ENCODE results near the gene PLIN4. TPM values are rescaled to one million over a fixed set of nuclear protein-coding genes. Genes with fewer than 3 reads are reported as not detected.
A peak's percentile ranks its signal among the peaks of the same experiment; 100 is the strongest.

Gene PLIN4
- total and polyA plus RNA-seq, 9 of the 15 experiments (the other 6 are each of a cell fraction or from before 2014, with no cell fraction given): 0.04 to 0.16 (median 0.07) TPM; not detected in 3

DNA sequence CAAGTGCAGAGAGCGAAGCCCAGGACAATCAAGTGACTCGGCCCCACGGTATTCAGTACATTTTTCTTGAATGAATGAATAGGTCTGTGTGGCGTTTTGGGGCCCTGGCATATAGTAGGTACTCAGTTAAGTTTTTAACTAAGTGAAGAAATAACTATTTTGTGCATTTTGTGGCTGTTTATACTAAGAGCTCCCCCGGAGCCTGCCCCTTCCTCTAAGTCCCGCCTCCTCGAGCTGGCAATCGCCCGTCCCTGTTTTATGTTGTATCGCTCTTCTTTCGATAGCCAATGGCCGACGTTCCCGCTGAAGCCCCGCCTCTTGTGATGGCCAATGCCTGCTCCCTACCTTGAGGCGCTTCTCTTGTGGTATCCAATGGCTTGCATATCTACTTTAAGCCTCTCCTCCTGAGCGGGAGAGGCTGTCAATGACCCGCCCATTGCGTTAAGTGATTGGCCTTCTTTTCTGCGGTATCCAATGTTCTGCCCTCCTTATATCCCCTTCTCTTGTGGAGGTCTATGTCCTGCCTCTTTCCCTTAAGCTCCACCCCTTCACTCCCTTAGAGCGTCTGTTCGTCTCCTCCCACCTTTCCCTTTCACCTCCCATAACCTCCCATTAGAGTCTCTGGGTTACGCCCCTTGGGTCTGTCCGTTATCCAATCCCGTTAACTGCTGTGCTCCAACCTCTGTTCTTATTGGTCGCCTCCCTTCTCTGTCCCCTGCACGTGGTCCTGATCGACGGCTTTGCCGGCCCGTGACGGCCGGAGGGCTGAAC lies 46.7 kb downstream of the PLIN4 start (continued):
- TF ChIP-seq CHD4 (IDR thresholded peaks at IDR 0.05; ENCODE audit: insufficient read depth, insufficient replicate concordance, low read depth, low read length, poor library complexity, severe bottlenecking): no peak
- peak; percentile 82 for TF ChIP-seq POLR2AphosphoS5 (IDR thresholded peaks at IDR 0.05; ENCODE audit: control insufficient read depth, insufficient read depth, low read depth, low read length)
- no peak for TF ChIP-seq HLTF (IDR thresholded peaks at IDR 0.05)
- peak in 1 of 3 experiments; percentile 48 for TF ChIP-seq YY1 (IDR thresholded peaks at IDR 0.05; ENCODE audit: borderline replicate concordance in 1 of 3, control insufficient read depth in 1 of 3, extremely low read depth in 1 of 3, insufficient read depth in 3 of 3, insufficient read length in 1 of 3, insufficient replicate concordance in 2 of 3, low read depth in 1 of 3, low read length in 2 of 3)
- no peak for TF ChIP-seq SMARCE1 (IDR thresholded peaks at IDR 0.05)
- peak; percentile 52 for TF ChIP-seq RBFOX2 (IDR thresholded peaks at IDR 0.05; ENCODE audit: low read depth, low read length)
- peak; percentile 14; the same call in 1 of the 2 replicates for TF ChIP-seq JUND (IDR thresholded peaks at IDR 0.05; ENCODE audit: borderline replicate concordance, low read depth, low read length)
- TF ChIP-seq JUND (tag; IDR thresholded peaks at IDR 0.05; ENCODE audit: borderline replicate concordance, low read depth, low read length): no peak
- peak; percentile 43; the same call in 1 of the 2 replicates for TF ChIP-seq LEF1 (IDR thresholded peaks at IDR 0.05)
- TF ChIP-seq, protein P1, sequence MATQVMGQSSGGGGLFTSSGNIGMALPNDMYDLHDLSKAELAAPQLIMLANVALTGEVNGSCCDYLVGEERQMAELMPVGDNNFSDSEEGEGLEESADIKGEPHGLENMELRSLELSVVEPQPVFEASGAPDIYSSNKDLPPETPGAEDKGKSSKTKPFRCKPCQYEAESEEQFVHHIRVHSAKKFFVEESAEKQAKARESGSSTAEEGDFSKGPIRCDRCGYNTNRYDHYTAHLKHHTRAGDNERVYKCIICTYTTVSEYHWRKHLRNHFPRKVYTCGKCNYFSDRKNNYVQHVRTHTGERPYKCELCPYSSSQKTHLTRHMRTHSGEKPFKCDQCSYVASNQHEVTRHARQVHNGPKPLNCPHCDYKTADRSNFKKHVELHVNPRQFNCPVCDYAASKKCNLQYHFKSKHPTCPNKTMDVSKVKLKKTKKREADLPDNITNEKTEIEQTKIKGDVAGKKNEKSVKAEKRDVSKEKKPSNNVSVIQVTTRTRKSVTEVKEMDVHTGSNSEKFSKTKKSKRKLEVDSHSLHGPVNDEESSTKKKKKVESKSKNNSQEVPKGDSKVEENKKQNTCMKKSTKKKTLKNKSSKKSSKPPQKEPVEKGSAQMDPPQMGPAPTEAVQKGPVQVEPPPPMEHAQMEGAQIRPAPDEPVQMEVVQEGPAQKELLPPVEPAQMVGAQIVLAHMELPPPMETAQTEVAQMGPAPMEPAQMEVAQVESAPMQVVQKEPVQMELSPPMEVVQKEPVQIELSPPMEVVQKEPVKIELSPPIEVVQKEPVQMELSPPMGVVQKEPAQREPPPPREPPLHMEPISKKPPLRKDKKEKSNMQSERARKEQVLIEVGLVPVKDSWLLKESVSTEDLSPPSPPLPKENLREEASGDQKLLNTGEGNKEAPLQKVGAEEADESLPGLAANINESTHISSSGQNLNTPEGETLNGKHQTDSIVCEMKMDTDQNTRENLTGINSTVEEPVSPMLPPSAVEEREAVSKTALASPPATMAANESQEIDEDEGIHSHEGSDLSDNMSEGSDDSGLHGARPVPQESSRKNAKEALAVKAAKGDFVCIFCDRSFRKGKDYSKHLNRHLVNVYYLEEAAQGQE (IDR thresholded peaks at IDR 0.05; ENCODE audit: borderline replicate concordance): peak; percentile 94
- TF ChIP-seq, protein P1 (CRISPR knock-in tag; IDR thresholded peaks at IDR 0.05; ENCODE audit: low read depth): no peak
- TF ChIP-seq, protein P2, sequence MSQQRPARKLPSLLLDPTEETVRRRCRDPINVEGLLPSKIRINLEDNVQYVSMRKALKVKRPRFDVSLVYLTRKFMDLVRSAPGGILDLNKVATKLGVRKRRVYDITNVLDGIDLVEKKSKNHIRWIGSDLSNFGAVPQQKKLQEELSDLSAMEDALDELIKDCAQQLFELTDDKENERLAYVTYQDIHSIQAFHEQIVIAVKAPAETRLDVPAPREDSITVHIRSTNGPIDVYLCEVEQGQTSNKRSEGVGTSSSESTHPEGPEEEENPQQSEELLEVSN (IDR thresholded peaks at IDR 0.05; ENCODE audit: borderline replicate concordance in 1 of 2, extremely low read depth in 1 of 2, insufficient read depth in 1 of 2, insufficient read length in 1 of 2, low read depth in 1 of 2, low read length in 1 of 2, poor library complexity in 1 of 2, severe bottlenecking in 1 of 2): peak; percentile 80 to 91
- TF ChIP-seq, protein P3, sequence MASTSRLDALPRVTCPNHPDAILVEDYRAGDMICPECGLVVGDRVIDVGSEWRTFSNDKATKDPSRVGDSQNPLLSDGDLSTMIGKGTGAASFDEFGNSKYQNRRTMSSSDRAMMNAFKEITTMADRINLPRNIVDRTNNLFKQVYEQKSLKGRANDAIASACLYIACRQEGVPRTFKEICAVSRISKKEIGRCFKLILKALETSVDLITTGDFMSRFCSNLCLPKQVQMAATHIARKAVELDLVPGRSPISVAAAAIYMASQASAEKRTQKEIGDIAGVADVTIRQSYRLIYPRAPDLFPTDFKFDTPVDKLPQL (IDR thresholded peaks at IDR 0.05; ENCODE audit: extremely low read depth, insufficient read length): no peak
- TF ChIP-seq CBX5 (IDR thresholded peaks at IDR 0.05; ENCODE audit: borderline replicate concordance, low read depth): no peak
- TF ChIP-seq KLF1 (tag; IDR thresholded peaks at IDR 0.05): no peak
- no peak for TF ChIP-seq ZZZ3 (IDR thresholded peaks at IDR 0.05)
- no peak for TF ChIP-seq NCOA4 (IDR thresholded peaks at IDR 0.05; ENCODE audit: partially characterized antibody)

Measured in K562 (cell line).